NCI-H748 treated with DMSO at 0.1 percent for 48 hours (cell line): ENCODE data around the gene CTAGE1.
"Not testable (repeated sequence)": the region's sequence is repeated elsewhere in the genome, so short reads cannot be mapped to it uniquely, and the experiment has no call there.

Experiments
- DNase-seq: peaks from one replicate; lab custom pipeline; 2025; lab: John Stamatoyannopoulos, UW

CTAGE1 gene

GRCh38 chr18:22417496-22418188 lies at the start of gene CTAGE1:
TSS of gene CTAGE1 (minus strand) at chr18:22417915. CDS start at chr18:22417811, 104 bp downstream.
- DNase-seq: no peak

GRCh38 chr18:22466608-22467395 lies 49.1 kb upstream of the CTAGE1 start:
- DNase-seq: no peak

- no peak for DNase-seq
Observed at GRCh38 chr18:22465859-22466457, 48.2 kb upstream of the CTAGE1 start.

- DNase-seq: no peak
Observed at GRCh38 chr18:22463076-22463475, 45.4 kb upstream of the CTAGE1 start.

- DNase-seq: no peak
Observed at GRCh38 chr18:22459491-22459890, 41.8 kb upstream of the CTAGE1 start.

GRCh38 chr18:22457524-22457923 lies 39.8 kb upstream of the CTAGE1 start:
- no peak for DNase-seq

- no peak for DNase-seq
Observed at GRCh38 chr18:22456547-22456946, 38.8 kb upstream of the CTAGE1 start.

GRCh38 chr18:22456116-22456480 lies 38.4 kb upstream of the CTAGE1 start:
- no peak for DNase-seq

- no peak for DNase-seq
Observed at GRCh38 chr18:22455425-22456115, 37.9 kb upstream of the CTAGE1 start.

- no peak for DNase-seq
Observed at GRCh38 chr18:22453315-22453714, 35.6 kb upstream of the CTAGE1 start.

- no peak for DNase-seq
Observed at GRCh38 chr18:22452226-22452668, 34.5 kb upstream of the CTAGE1 start.

GRCh38 chr18:22451796-22452195 lies 34.1 kb upstream of the CTAGE1 start:
- DNase-seq: no peak

GRCh38 chr18:22450766-22451165 lies 33.1 kb upstream of the CTAGE1 start:
- not testable (repeated sequence) for DNase-seq

- DNase-seq: not testable (repeated sequence)
Observed at GRCh38 chr18:22450318-22450717, 32.6 kb upstream of the CTAGE1 start.

- not testable (repeated sequence) for DNase-seq
Observed at GRCh38 chr18:22449753-22450152, 32.0 kb upstream of the CTAGE1 start.

- DNase-seq: no peak
Observed at GRCh38 chr18:22448238-22448637, 30.5 kb upstream of the CTAGE1 start.

- no peak for DNase-seq
Observed at GRCh38 chr18:22447792-22448191, 30.1 kb upstream of the CTAGE1 start.

GRCh38 chr18:22446911-22447310 lies 29.2 kb upstream of the CTAGE1 start:
- DNase-seq: no peak

- no peak for DNase-seq
Observed at GRCh38 chr18:22446325-22446724, 28.6 kb upstream of the CTAGE1 start.

- no peak for DNase-seq
Observed at GRCh38 chr18:22441638-22442037, 23.9 kb upstream of the CTAGE1 start.

GRCh38 chr18:22439447-22439846 lies 21.7 kb upstream of the CTAGE1 start:
- DNase-seq: no peak

GRCh38 chr18:22436136-22436535 lies 18.4 kb upstream of the CTAGE1 start:
- no peak for DNase-seq
